ENCODE data around the gene CHD9.

CHD9 gene

DNA sequence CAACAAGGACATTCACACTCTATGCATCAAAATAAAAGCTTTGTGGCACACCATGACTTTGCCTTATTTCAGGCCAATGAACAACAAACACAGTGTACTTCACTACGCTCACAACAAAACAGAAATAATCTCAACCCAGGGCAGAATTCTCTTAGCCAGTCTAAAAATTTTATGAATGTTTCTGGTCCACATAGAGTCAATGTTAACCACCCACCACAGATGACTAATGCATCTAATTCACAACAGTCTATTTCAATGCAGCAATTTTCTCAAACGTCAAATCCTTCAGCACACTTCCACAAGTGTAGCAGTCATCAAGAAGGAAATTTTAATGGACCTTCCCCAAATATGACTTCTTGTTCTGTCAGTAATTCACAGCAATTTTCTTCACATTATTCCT lies 101.7 kb downstream of the CHD9 start:
- no peaks in the 10 kb centered on the region for H3K9me3 ChIP-seq (ENCODE audit: insufficient read depth, low read length)
- peaks cover 30% of the 10 kb centered on the region for H3K36me3 ChIP-seq (ENCODE audit: insufficient read depth, insufficient read length, low read length)
- H3K4me1 ChIP-seq (ENCODE audit: insufficient read depth, insufficient read length) = no peaks in the 10 kb centered on the region
- DNase-seq (ENCODE audit: low read depth, low spot score) = no peak
- H3K9ac ChIP-seq (ENCODE audit: insufficient read length, low read depth) = no peak overlapping the region
- no peaks in the 10 kb centered on the region for H3K27me3 ChIP-seq (ENCODE audit: insufficient read depth, insufficient read length)
- TF ChIP-seq YY1 (IDR thresholded peaks at IDR 0.05; ENCODE audit: insufficient read depth, insufficient read length) (no peak), SUZ12 (IDR thresholded peaks at IDR 0.05; ENCODE audit: extremely low read depth, insufficient read depth, insufficient read length) (no peak), ZNF274 (IDR thresholded peaks at IDR 0.05; ENCODE audit: low read depth, low read length) (no peak)
- H3K4me3 ChIP-seq (ENCODE audit: insufficient read length, low read depth) = no peak overlapping the region

DNA sequence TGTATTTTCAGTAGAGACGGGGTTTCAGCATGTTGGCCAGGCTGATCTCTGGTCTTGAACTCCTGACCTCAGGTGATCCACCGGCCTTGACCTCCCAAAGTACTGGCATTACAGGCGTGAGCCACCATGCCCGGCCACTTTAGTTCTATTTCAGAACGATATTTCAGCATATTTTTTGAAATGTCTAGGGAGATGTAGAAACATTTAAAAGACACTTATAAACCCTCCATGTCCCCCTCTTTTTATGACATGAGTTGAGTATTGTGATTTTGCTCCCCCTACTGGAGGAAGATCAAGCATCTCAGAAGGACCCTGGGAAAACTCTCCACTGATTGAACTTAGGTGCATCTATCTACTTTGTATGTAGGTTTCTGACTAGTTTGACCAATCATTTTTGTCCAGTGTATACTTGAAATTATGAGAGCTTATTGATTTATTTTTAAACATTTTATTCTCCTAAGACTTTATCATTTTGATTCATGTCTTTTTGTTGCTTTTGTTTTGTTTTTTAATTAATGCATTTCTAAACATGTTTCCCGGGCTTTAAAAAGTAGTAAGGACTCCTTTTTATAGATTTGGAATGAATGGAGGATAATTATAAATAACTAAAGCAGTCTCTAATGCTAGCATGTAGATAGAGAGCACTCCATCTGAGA lies 105.1 kb downstream of the CHD9 start:
- H3K36me3 ChIP-seq (ENCODE audit: insufficient read depth, insufficient read length, low read length) = peaks cover 37% of the 10 kb centered on the region
- TF ChIP-seq SUZ12 (IDR thresholded peaks at IDR 0.05; ENCODE audit: extremely low read depth, insufficient read depth, insufficient read length) = no peak
- TF ChIP-seq ZNF274 (IDR thresholded peaks at IDR 0.05; ENCODE audit: low read depth, low read length) = no peak
- TF ChIP-seq YY1 (IDR thresholded peaks at IDR 0.05; ENCODE audit: insufficient read depth, insufficient read length) = no peak
- H3K4me1 ChIP-seq (ENCODE audit: insufficient read depth, insufficient read length) = no peaks in the 10 kb centered on the region
- no peak overlapping the region for H3K9ac ChIP-seq (ENCODE audit: insufficient read length, low read depth)
- H3K4me3 ChIP-seq (ENCODE audit: insufficient read length, low read depth) = no peak overlapping the region
- peak; percentile 36 for DNase-seq (ENCODE audit: low read depth, low spot score)
- no peaks in the 10 kb centered on the region for H3K27me3 ChIP-seq (ENCODE audit: insufficient read depth, insufficient read length)
- no peaks in the 10 kb centered on the region for H3K9me3 ChIP-seq (ENCODE audit: insufficient read depth, low read length)

DNA sequence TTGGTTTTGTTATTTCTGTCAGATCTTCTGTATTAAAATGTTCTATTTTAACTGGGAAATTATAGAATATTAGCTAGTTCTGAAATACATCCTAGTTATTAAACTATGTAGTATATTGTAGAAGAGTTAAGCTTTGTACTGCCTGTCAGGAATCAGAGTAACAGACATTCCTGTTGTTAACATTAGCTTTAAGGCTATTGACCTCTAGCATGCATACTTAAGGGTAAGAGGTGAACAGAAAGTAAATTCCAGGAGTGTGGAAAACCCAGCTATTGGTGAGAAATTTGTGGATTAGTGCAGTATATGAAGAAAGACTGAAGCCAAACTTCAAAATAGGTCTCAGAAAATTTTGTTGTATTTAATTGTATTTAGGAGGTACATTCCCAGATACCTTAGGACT lies 111.3 kb downstream of the CHD9 start:
- DNase-seq (ENCODE audit: low read depth, low spot score) = no peak
- TF ChIP-seq ZNF274 (IDR thresholded peaks at IDR 0.05; ENCODE audit: low read depth, low read length) = no peak
- H3K4me1 ChIP-seq (ENCODE audit: insufficient read depth, insufficient read length) = no peaks in the 10 kb centered on the region

DNA sequence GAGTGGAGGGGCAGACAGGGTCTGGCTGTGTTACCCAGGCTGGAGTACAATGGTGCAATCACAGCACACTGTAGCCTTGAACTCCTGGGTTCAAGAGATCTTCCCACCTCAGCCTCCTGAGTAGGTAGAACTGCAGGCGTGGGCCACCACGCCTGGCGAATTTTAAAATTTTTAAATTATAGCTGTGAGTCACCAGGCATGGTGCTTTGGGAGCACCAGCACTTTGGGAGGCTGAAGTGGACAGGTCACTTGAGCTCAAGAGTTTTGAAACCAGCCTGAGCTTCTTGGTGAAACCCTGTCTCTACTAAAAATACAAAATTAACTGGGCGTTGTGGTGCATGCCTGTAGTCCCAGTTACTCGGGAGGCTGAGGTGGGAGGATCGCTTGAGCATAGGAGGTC lies 114.0 kb downstream of the CHD9 start:
- DNase-seq (ENCODE audit: low read depth, low spot score) = no peak
- Histone ChIP-seq H3K9ac (ENCODE audit: insufficient read length, low read depth) (no peak overlapping the region), H3K36me3 (ENCODE audit: insufficient read depth, insufficient read length, low read length) (peaks cover 3% of the 10 kb centered on the region), H3K27me3 (ENCODE audit: insufficient read depth, insufficient read length) (no peaks in the 10 kb centered on the region), H3K4me3 (ENCODE audit: insufficient read length, low read depth) (no peak overlapping the region), H3K4me1 (ENCODE audit: insufficient read depth, insufficient read length) (no peaks in the 10 kb centered on the region), H3K9me3 (ENCODE audit: insufficient read depth, low read length) (no peaks in the 10 kb centered on the region)
- TF ChIP-seq YY1 (IDR thresholded peaks at IDR 0.05; ENCODE audit: insufficient read depth, insufficient read length) (no peak), SUZ12 (IDR thresholded peaks at IDR 0.05; ENCODE audit: extremely low read depth, insufficient read depth, insufficient read length) (no peak), ZNF274 (IDR thresholded peaks at IDR 0.05; ENCODE audit: low read depth, low read length) (no peak)

More for the DNA sequence above, 111.3 kb downstream of the CHD9 start:
- no peak overlapping the region for H3K9ac ChIP-seq (ENCODE audit: insufficient read length, low read depth)
- H3K9me3 ChIP-seq (ENCODE audit: insufficient read depth, low read length) = no peaks in the 10 kb centered on the region
- no peak overlapping the region for H3K4me3 ChIP-seq (ENCODE audit: insufficient read length, low read depth)
- H3K36me3 ChIP-seq (ENCODE audit: insufficient read depth, insufficient read length, low read length) = peaks cover 7% of the 10 kb centered on the region
- H3K27me3 ChIP-seq (ENCODE audit: insufficient read depth, insufficient read length) = no peaks in the 10 kb centered on the region

DNA sequence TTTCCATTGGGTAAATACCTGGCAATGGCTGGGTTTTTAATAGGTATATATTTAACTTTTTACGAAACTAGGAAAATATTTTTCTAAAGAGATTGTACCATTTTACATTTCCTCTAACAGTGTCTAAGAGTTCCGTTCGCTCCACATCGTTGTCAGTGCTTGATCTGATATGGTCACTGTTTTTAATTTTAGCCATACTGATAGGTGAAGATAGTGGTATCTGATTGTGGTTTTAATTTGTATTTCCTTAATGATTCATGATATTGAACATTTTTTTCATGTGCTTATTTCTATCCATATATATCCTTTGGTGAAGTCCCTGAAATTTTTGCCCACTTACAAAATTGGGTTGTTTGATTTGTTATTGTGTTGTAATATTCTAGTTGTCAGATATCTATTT lies 117.7 kb downstream of the CHD9 start:
- H3K4me3 ChIP-seq (ENCODE audit: insufficient read length, low read depth) = no peak overlapping the region
- TF ChIP-seq ZNF274 (IDR thresholded peaks at IDR 0.05; ENCODE audit: low read depth, low read length) = no peak
- no peak for TF ChIP-seq SUZ12 (IDR thresholded peaks at IDR 0.05; ENCODE audit: extremely low read depth, insufficient read depth, insufficient read length)
- TF ChIP-seq YY1 (IDR thresholded peaks at IDR 0.05; ENCODE audit: insufficient read depth, insufficient read length) = no peak
- H3K9ac ChIP-seq (ENCODE audit: insufficient read length, low read depth) = no peak overlapping the region
- H3K27me3 ChIP-seq (ENCODE audit: insufficient read depth, insufficient read length) = no peaks in the 10 kb centered on the region
- no peaks in the 10 kb centered on the region for H3K4me1 ChIP-seq (ENCODE audit: insufficient read depth, insufficient read length)
- H3K36me3 ChIP-seq (ENCODE audit: insufficient read depth, insufficient read length, low read length) = peaks cover 3% of the 10 kb centered on the region
- no peaks in the 10 kb centered on the region for H3K9me3 ChIP-seq (ENCODE audit: insufficient read depth, low read length)
- no peak for DNase-seq (ENCODE audit: low read depth, low spot score)

DNA sequence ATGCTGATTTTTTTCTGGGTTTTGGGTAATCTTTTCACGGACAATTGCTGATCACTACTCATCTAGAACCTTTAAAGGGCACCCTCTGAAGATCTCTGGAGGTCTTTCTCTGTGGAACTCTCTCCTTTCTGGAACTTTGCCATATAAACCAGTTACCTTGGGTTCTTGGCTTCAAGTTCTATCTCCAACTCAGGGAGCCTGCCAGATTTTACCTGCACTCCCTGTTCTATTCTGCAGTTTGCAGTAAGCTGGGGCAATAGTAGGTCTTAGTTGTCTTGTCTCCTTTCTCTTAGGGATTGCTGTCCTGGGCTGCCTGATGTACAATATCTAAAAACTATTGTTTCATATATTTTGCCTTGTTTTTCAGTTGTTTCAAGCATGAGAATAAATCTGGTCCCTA lies 120.3 kb downstream of the CHD9 start:
- no peak for DNase-seq (ENCODE audit: low read depth, low spot score)
- Histone ChIP-seq H3K36me3 (ENCODE audit: insufficient read depth, insufficient read length, low read length) (peaks cover 3% of the 10 kb centered on the region), H3K9ac (ENCODE audit: insufficient read length, low read depth) (no peak overlapping the region), H3K27me3 (ENCODE audit: insufficient read depth, insufficient read length) (no peaks in the 10 kb centered on the region), H3K9me3 (ENCODE audit: insufficient read depth, low read length) (no peaks in the 10 kb centered on the region), H3K4me1 (ENCODE audit: insufficient read depth, insufficient read length) (no peaks in the 10 kb centered on the region), H3K4me3 (ENCODE audit: insufficient read length, low read depth) (no peak overlapping the region)
- no peak for TF ChIP-seq ZNF274 (IDR thresholded peaks at IDR 0.05; ENCODE audit: low read depth, low read length)
- no peak for TF ChIP-seq SUZ12 (IDR thresholded peaks at IDR 0.05; ENCODE audit: extremely low read depth, insufficient read depth, insufficient read length)
- no peak for TF ChIP-seq YY1 (IDR thresholded peaks at IDR 0.05; ENCODE audit: insufficient read depth, insufficient read length)

GRCh38 chr16:53176434-53176833 lies 121.6 kb downstream of the CHD9 start:
- no peak for TF ChIP-seq YY1 (IDR thresholded peaks at IDR 0.05; ENCODE audit: insufficient read depth, insufficient read length)
- no peak for TF ChIP-seq SUZ12 (IDR thresholded peaks at IDR 0.05; ENCODE audit: extremely low read depth, insufficient read depth, insufficient read length)
- no peak for TF ChIP-seq ZNF274 (IDR thresholded peaks at IDR 0.05; ENCODE audit: low read depth, low read length)
- no peaks in the 10 kb centered on the region for H3K4me1 ChIP-seq (ENCODE audit: insufficient read depth, insufficient read length)
- no peaks in the 10 kb centered on the region for H3K9me3 ChIP-seq (ENCODE audit: insufficient read depth, low read length)
- no peak for DNase-seq (ENCODE audit: low read depth, low spot score)
- H3K36me3 ChIP-seq (ENCODE audit: insufficient read depth, insufficient read length, low read length) = peaks cover 2% of the 10 kb centered on the region
- H3K27me3 ChIP-seq (ENCODE audit: insufficient read depth, insufficient read length) = no peaks in the 10 kb centered on the region
- no peak overlapping the region for H3K9ac ChIP-seq (ENCODE audit: insufficient read length, low read depth)
- no peak overlapping the region for H3K4me3 ChIP-seq (ENCODE audit: insufficient read length, low read depth)

All from NT2/D1 (cell line).